HG03378 (cell line): Measurements from ENCODE around the gene MEGF6.
"Not testable (repeated sequence)": the region's sequence is repeated elsewhere in the genome, so short reads cannot be mapped to it uniquely, and the experiment has no call there.

Experiments
- ATAC-seq: cut with Tn5 transposase; IDR thresholded peaks from one replicate; pipeline ENCODE4 v1.9.1; 2021; ENCODE audit warnings: mild to moderate bottlenecking, moderate library complexity; ENCODE audit not compliant: unreplicated experiment

Gene MEGF6

DNA sequence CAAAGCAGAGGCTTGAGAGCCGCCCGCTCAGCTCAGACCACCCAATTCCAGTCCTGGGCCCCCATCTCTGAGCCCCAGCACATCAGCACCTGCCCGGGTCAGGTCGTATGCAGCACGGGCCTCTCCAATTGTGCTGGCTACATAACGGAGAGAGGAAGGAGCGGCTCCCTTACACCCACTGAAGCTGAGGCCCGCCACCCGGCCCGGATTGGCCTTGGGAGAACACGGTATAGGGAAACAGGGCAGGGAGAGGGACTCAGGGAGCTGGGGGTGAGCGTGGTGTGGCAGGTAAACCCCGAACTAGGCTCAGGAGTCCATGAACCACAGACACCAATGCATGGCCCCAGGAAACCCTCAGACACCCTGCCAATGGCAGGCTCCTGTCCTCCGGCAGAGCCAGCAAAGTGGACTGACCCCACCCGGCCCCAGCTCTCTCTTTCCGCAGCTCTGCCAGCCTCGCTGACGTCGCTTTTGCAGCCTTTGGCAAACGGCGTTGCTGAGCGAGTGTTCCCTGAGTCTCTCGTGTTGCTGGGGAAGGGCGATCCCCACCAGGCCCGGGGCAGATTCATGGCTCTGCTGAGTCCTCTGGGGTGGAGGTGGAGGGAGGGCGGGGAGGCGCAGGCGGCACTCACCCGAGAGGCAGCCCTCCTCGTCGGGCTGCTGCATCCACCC lies 16.5 kb downstream of the MEGF6 start:
- no peak for ATAC-seq

DNA sequence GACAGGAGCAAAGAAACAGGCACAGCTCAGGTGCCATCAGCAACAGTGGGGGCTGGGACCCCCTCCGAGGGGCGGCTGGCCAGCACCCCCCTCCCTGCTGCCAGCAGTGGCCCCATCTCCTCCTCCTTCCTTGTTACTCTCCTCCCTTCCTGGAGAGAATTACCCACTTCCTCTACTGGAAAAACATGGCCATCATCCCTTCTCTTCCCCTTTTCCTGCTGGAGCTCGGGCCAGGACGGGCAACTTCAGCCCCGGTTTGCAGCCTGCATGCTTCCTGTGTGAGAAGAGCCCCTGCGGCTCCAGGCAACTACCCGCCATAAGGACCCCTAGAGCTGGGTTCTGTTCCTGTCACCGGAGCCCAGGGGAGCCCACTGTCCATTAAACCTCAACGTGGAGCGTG lies 17.6 kb downstream of the MEGF6 start:
- no peak for ATAC-seq

- ATAC-seq, result no peak
Measured at GRCh38 chr1:3593334-3593733, 18.0 kb downstream of the MEGF6 start.

DNA sequence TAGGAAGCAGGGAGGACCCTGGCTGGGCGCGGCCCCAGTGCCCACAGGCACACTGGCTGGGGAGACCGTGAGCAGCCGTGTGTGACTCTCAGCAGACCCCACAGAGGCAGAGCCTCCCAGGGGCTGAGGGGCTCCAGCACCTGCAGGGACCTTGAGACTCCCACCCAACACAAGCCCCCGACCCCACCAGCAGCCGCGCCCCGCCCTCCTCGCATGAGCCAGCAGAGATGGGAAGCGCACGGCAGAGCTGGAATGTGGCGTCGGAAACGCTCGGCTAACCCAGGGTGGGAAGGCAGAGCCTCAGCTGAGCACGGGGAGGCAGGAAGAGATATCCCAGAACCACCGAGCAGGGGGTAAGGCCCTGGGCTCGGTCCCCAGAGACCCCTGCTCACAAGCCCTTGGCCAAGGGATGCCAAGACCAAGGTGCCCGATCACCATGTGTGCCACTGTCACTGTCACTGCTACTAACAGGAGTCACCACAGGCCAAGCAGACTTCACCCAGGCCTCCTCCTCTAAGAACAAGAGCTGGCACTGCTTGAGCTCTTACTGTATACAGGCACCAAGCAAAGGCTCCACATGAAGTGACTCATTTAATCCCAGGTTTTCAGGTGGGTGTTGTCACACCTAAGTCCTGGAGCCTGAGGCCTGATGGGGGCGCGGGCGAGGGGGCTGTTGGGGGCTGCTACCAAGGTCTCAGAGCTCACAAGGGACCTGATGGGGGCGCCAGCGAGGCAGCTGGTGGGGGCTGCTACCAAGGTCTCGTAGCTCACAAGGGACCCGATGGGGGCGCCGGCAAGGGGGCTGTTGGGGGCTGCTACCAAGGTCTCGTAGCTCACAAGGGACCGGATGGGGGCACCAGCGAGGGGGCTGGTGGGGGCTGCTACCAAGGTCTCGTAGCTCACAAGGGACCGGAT lies 20.1 kb downstream of the MEGF6 start:
- no peak for ATAC-seq

DNA sequence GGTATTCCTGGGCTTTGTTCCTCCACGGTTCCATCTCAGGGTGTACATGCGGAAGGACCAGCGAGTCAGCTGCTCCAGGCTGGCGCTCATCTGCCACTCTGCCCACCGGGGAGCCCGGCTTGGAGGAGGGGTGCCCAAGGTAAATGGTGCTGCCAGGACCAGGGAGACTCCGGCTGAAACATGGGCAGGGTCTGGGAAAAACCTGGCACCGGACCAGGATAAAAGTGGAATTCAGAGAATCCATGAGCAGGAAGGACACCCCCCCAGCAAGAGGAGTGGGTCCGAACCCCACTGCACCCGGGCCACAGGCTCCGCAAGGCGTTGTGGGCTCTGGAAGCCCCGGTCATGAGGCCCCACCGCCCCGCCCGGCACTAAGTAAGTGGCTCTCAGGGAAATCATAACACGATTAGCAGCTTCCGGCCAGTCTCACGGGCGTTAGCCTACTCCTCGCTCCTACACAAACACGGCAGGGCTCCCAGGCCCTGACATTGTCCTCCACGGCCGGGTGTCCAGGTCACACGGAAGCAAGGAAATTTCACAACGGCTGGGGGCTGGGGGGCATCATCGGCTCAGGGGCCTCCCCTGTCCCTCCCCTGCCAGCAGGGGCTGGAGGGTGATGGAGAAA lies 21.1 kb downstream of the MEGF6 start:
- ATAC-seq, result no peak

- no peak for ATAC-seq
Measured at GRCh38 chr1:3588395-3588794, 22.9 kb downstream of the MEGF6 start.

GRCh38 chr1:3586986-3587759 lies 24.1 kb downstream of the MEGF6 start:
- no peak for ATAC-seq

GRCh38 chr1:3585940-3586568 lies 25.3 kb downstream of the MEGF6 start:
- ATAC-seq, result no peak

- ATAC-seq, result not testable (repeated sequence)
Measured at GRCh38 chr1:3585353-3585868, 25.9 kb downstream of the MEGF6 start.

DNA sequence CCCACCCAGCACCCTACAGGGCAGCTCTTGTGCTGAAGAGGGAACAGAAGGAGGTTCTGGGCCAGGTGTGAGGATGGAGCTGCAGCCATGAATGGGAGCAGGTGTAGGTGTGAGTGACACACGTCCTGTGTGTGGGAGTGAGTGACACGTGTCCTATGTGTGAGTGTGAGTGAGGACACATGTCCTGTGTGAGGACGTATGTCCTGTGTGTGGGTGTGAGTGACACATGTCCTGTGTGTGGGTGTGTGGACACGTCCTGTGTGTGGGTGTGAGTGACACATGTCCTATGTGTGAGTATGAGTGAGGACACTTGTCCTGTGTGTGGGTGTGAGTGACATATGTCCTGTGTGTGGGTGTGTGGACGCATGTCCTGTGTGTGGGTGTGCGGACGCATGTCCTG lies 26.4 kb downstream of the MEGF6 start:
- ATAC-seq, result no peak

GRCh38 chr1:3583751-3584150 lies 27.6 kb downstream of the MEGF6 start:
- not testable (repeated sequence) for ATAC-seq

- no peak for ATAC-seq
Measured at GRCh38 chr1:3581296-3582036, 29.8 kb downstream of the MEGF6 start.

DNA sequence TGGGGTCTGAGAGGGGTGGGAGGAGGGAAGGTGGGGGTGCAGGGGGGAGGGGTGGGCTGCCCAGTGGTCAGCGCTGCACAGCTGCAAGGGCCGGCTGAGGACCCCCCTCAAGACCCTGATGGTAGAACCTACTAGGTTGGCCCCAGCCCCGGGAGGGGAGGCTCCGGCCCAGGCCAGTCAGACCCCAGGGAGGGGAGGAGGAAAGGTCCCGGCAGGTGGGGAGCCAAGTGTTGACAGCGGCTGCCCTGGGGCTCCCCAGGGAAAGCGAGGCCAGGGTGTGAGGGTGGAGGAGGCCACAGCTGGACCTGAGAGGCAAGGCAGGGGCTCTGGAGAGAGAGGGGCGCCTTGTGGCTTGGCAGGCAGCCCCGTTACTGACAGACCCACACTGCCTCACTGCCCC lies 31.1 kb downstream of the MEGF6 start:
- ATAC-seq, result no peak

DNA sequence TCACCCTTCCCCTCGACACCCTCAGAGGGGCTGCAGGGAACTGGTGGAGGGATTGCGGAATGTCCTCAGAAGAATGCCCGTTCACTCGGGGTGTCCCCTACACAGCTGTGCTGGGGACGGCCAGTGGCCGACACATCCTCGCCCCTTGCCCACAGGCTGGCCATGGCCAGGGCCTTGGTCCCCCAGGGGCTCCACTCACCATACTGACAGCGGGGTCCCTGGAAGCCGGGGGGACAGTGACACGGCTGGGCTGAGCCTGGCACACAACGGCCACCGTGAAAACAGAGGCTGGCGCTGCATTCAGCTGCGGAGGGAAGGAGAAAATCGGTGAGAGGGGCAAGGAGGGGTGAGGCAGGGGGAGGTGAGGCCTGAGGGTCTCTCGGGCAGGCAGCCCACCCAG lies 31.7 kb downstream of the MEGF6 start:
- no peak for ATAC-seq

GRCh38 chr1:3578906-3579305 lies 32.4 kb downstream of the MEGF6 start:
- no peak for ATAC-seq

DNA sequence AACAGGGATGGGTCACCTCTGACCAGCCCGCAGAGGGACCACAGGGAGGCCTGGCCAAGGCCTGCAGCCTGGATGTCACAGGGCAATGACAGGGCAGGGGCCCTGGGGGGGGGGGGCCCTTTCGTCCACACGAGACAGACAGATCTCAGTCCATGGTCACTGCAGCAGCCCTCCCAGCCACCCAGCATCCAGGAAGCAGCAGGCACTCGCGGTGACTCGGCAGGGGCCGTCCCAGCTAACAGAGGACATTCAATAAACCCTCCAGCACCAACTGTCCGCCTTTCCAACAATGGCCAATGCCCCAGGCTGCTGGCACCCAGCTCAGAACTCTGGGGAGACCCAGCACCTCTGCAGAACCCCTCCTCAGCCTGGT lies 32.9 kb downstream of the MEGF6 start:
- no peak for ATAC-seq

DNA sequence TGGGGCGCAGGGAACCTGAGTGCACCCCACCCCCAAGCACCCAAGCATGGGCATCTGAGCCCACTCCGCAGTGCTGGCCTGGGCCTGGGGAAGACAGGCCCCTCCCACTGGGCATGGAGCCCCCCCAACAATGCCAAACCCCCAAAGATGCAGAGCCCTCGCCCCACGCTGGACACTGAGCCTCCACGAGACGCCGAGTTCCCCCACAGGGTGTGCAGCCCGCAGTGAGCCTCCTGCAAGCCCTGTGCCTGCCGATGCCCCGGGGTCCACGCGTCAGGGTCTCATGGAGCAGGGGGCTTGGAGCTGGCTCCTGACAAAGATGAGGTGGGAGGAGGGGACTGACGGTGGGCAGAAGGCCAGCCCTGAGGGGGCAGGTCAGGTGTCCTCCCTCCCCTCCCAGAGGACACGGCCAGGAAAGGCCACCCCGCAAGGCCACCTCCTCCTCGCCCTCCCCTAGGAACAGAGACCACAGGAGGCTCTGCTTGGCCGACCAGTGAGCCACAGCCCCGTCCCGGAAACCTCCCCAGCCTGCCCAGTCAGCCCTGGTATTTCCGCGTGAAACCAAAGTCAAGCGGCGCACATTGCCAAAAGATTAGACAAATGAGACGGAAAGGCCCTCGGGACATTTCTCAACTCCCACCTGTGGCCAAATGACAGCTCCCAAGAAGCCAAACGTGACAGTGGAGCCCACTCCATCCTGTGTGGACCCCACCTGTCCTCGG lies 33.4 kb downstream of the MEGF6 start:
- ATAC-seq, result no peak

DNA sequence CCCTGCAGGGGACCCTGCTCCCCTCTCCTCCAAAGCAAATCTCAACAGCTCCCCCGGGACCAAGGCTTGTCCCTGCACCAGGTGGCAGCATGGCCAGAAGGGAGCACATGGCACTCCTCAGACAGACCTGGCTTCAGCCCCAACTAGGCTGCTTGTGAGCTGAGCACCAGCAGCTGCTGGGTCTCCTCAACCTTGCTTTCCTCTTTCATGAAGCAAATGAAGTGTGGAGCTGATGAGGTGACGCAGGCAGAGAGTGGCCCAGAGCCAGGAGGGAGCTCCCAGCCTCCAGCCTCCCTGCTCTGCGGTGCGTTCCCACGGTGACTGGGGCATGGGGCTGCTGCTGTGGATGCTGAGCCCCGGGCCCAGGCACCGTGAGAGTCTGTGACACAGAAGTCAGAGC lies 34.0 kb downstream of the MEGF6 start:
- no peak for ATAC-seq

DNA sequence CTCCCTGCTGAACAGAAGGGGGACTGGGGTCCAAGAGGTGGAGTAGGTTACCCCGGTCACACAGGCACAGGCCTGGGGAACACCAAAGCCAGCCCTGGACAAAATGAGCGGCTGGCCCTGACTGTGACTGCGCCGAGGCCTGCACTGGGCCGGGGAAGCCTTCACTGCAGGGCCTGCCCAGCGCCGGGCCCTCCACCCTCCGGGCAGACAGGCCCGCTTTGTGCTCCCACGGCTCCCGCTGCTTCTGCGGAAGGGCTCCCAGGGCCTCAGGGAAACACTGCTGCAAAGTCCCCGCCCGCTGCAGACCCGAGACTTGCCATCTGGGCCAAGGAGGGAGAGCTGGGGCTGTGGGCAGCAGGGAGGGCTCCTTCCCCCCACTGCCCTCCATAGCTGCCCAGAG lies 35.3 kb downstream of the MEGF6 start:
- no peak for ATAC-seq
